ENCODE data around the gene P2RX1. TPM values are rescaled to one million over a fixed set of nuclear protein-coding genes. Genes with fewer than 3 reads are reported as not detected.

Gene P2RX1
- total RNA-seq, 6 experiments from 2014 or later, result 0.50 to 0.78 (median 0.58) TPM; not detected in 1

- DNase-seq (no peak), ATAC-seq (no peak)
- intact Hi-C loops (cut with DNase I), result no loop called here
- 77% methylated on average over 7 of the region's 15 CpGs for WGBS (ENCODE audit: insufficient coverage, low coverage, low lambda C conversion rate, missing lambda C conversion rate)
- TF ChIP-seq POLR2A (IDR thresholded peaks at IDR 0.05), result no peak
- TF ChIP-seq CTCF (IDR thresholded peaks at IDR 0.05), result no peak
- Histone ChIP-seq H3K27ac (no peak overlapping the region), H3K27me3 (no peaks in the 10 kb centered on the region), H3K4me1 (peaks cover 0 to 11% (median 3%) of the 10 kb centered on the region in 4 donors), H3K36me3 (no peaks in the 10 kb centered on the region), H3K4me3 (no peak overlapping the region), H3K9me3 (no peaks in the 10 kb centered on the region)
These were observed 19.9 kb downstream of the P2RX1 start for GRCh38 chr17:3896108-3896967.

- H3K36me3 ChIP-seq, result no peaks in the 10 kb centered on the region
- no peaks in the 10 kb centered on the region for H3K27me3 ChIP-seq
- ATAC-seq, result no peak
- DNase-seq, result no peak
- 94% methylated on average over 3 of the region's 3 CpGs for WGBS (ENCODE audit: insufficient coverage, low coverage, low lambda C conversion rate, missing lambda C conversion rate)
- no peak overlapping the region for H3K4me3 ChIP-seq
- no peaks in the 10 kb centered on the region for H3K9me3 ChIP-seq
- H3K4me1 ChIP-seq, result peaks cover 0 to 11% (median 3%) of the 10 kb centered on the region in 4 donors
- TF ChIP-seq CTCF (IDR thresholded peaks at IDR 0.05), result no peak
- intact Hi-C loops (cut with DNase I), result no loop called here
- H3K27ac ChIP-seq, result no peak overlapping the region
These were observed 20.9 kb downstream of the P2RX1 start for GRCh38 chr17:3895354-3895753.

GRCh38 chr17:3894911-3895343 is 21.3 kb downstream of the P2RX1 start:
- DNase-seq (no peak), ATAC-seq (peak; percentile 1 to 16 (median 6))
- Histone ChIP-seq H3K4me1 (peaks cover 0 to 11% (median 3%) of the 10 kb centered on the region in 4 donors), H3K9me3 (no peaks in the 10 kb centered on the region), H3K27ac (no peak overlapping the region), H3K27me3 (no peaks in the 10 kb centered on the region), H3K36me3 (no peaks in the 10 kb centered on the region), H3K4me3 (no peak overlapping the region)
- TF ChIP-seq CTCF (IDR thresholded peaks at IDR 0.05) (no peak), POLR2A (IDR thresholded peaks at IDR 0.05) (no peak)
- 61% methylated on average over 2 of the region's 2 CpGs for WGBS (ENCODE audit: insufficient coverage, low coverage, low lambda C conversion rate, missing lambda C conversion rate)
- intact Hi-C loops (cut with DNase I), result no loop called here

- ATAC-seq (no peak), DNase-seq (no peak)
- Histone ChIP-seq H3K36me3 (no peaks in the 10 kb centered on the region), H3K9me3 (no peaks in the 10 kb centered on the region), H3K27me3 (no peaks in the 10 kb centered on the region), H3K4me3 (no peak overlapping the region), H3K4me1 (peaks cover 0 to 11% (median 3%) of the 10 kb centered on the region in 4 donors), H3K27ac (no peak overlapping the region)
- WGBS (ENCODE audit: insufficient coverage, low coverage, low lambda C conversion rate, missing lambda C conversion rate), result 59% methylated on average over 4 of the region's 5 CpGs
- no peak for TF ChIP-seq CTCF (IDR thresholded peaks at IDR 0.05)
- no peak for TF ChIP-seq POLR2A (IDR thresholded peaks at IDR 0.05)
- intact Hi-C loops (cut with DNase I), result no loop called here
These were observed 22.1 kb downstream of the P2RX1 start for GRCh38 chr17:3894188-3894587.
